HepG2 (cell line): Measurements from ENCODE around the gene SMYD1. TPM values are rescaled to one million over a fixed set of nuclear protein-coding genes. Genes with fewer than 3 reads are reported as not detected.

Source experiments
- CC2D1A ChIP-seq: sonication (generic); formaldehyde crosslinking; IDR thresholded peaks from 2 replicates; pipeline ENCODE4 v1.8.1; 2023; ENCODE audit warnings: mild to moderate bottlenecking, missing genetic modification reagents
- CCAR2 ChIP-seq: fragments of 200-400 bp; formaldehyde crosslinking; optimal IDR thresholded peaks from 2 replicates; pipeline ENCODE3; 2018; ENCODE audit warnings: low read depth, mild to moderate bottlenecking, low read length, moderate library complexity
- CHCHD3 ChIP-seq: sonication (generic); formaldehyde crosslinking; IDR thresholded peaks from 2 replicates; pipeline ENCODE4 v1.8.0; 2022; ENCODE audit warnings: mild to moderate bottlenecking, missing genetic modification reagents, moderate library complexity
- FOXM1 ChIP-seq: sonication (generic); formaldehyde crosslinking; IDR thresholded peaks from 2 replicates; pipeline ENCODE4 v1.5.0; 2020; ENCODE audit warnings: missing genetic modification reagents
- HOXA5 ChIP-seq: sonication (generic); formaldehyde crosslinking; IDR thresholded peaks from 2 replicates; pipeline ENCODE4 v1.4.0; 2020; ENCODE audit warnings: missing genetic modification reagents
- MXD4 ChIP-seq: IDR thresholded peaks from 2 replicates; pipeline ENCODE4 v1.6.1; 2016; ENCODE audit warnings: mild to moderate bottlenecking, missing biosample characterization, missing genetic modification reagents
- NFKBIZ ChIP-seq: IDR thresholded peaks from 2 replicates; pipeline ENCODE4 v1.6.1; 2018; ENCODE audit warnings: missing genetic modification reagents, missing compliant biosample characterization
- RORA ChIP-seq: sonication (generic); formaldehyde crosslinking; IDR thresholded peaks from 2 replicates; pipeline ENCODE4 v1.5.0; 2020; ENCODE audit warnings: mild to moderate bottlenecking, missing genetic modification reagents, moderate library complexity
- SALL1 ChIP-seq: sonication (generic); formaldehyde crosslinking; IDR thresholded peaks from 2 replicates; pipeline ENCODE4 v1.8.0; 2022; ENCODE audit warnings: mild to moderate bottlenecking, missing genetic modification reagents
- SETDB1 ChIP-seq: sonication (generic); formaldehyde crosslinking; IDR thresholded peaks from 2 replicates; pipeline ENCODE4 v1.5.1; 2020; ENCODE audit warnings: missing genetic modification reagents, mild to moderate bottlenecking, borderline replicate concordance
- STAT5B ChIP-seq: sonication (generic); formaldehyde crosslinking; IDR thresholded peaks from 2 replicates; pipeline ENCODE4 v1.4.0; 2020; ENCODE audit warnings: missing genetic modification reagents
- TARDBP ChIP-seq: sonication (generic); formaldehyde crosslinking; IDR thresholded peaks from 2 replicates; pipeline ENCODE4 v1.8.0; 2022; ENCODE audit warnings: mild to moderate bottlenecking, missing genetic modification reagents
- ZNF138 ChIP-seq: sonication (generic); formaldehyde crosslinking; IDR thresholded peaks from 2 replicates; pipeline ENCODE4 v1.5.0; 2020; ENCODE audit warnings: mild to moderate bottlenecking, low read depth, missing genetic modification reagents
- ZNF251 ChIP-seq: sonication (generic); formaldehyde crosslinking; IDR thresholded peaks from 2 replicates; pipeline ENCODE4 v1.9.0; 2021; ENCODE audit warnings: mild to moderate bottlenecking, missing genetic modification reagents
- ZNF563 ChIP-seq: sonication (generic); formaldehyde crosslinking; IDR thresholded peaks from 2 replicates; pipeline ENCODE4 v1.8.0; 2022; ENCODE audit warnings: mild to moderate bottlenecking, moderate library complexity, missing genetic modification reagents
- ZNF674 ChIP-seq: sonication (generic); formaldehyde crosslinking; IDR thresholded peaks from 2 replicates; pipeline ENCODE4 v1.5.0; 2020; ENCODE audit warnings: low read depth, mild to moderate bottlenecking, missing genetic modification reagents
- ZNF766 ChIP-seq: sonication (generic); formaldehyde crosslinking; IDR thresholded peaks from 2 replicates; pipeline ENCODE4 v1.5.0; 2020; ENCODE audit warnings: missing genetic modification reagents, borderline replicate concordance
- polyA plus RNA-seq, 8 experiments: library from polyadenylated mRNA; depleted of rRNA in 3 of 8; stranded (reverse) in 7 of 8; unstranded in 1 of 8; fragments of >200 nt; fragmentation: Illumina TruSeq in 4 of 8; extraction: Trizol in 4 of 8; gene quantifications; 2 replicates each; pipeline versions ENCODE4 v1.2.1 to v1.2.3, GENCODE V29; 2011 to 2016; ENCODE audit warnings: low read depth in 4 of 8, missing spikeins in 1 of 8, mixed read lengths in 1 of 8; ENCODE audit not compliant: insufficient read depth in 1 of 8
- total RNA-seq, 5 experiments: library from RNA; depleted of rRNA; stranded (reverse); fragments of >200 nt; fragmentation: Illumina TruSeq; extraction: Trizol; gene quantifications; 2 replicates each; pipeline ENCODE4 v1.2.3, GENCODE V29; 2016; ENCODE audit warnings: low read depth in 1 of 5
- TF ChIP-seq, protein P1 (sequence below): sonication (generic); formaldehyde crosslinking; IDR thresholded peaks from 2 replicates; pipeline ENCODE4 v1.4.0; 2020; ENCODE audit warnings: mild to moderate bottlenecking, missing genetic modification reagents
- TF ChIP-seq, protein P2 (sequence below): sonication (generic); formaldehyde crosslinking; IDR thresholded peaks from 2 replicates; pipeline ENCODE4 v1.4.0; 2020; ENCODE audit warnings: mild to moderate bottlenecking, low read depth, missing genetic modification reagents
- TF ChIP-seq, protein P3 (sequence below): sonication (generic); formaldehyde crosslinking; conservative IDR thresholded peaks from 2 replicates; pipeline ENCODE4 v1.4.0; 2020; ENCODE audit warnings: missing genetic modification reagents
- TF ChIP-seq, protein P4 (sequence below): sonication (generic); formaldehyde crosslinking; IDR thresholded peaks from 2 replicates; pipeline ENCODE4 v1.9.0; 2022; ENCODE audit warnings: missing genetic modification reagents, mild to moderate bottlenecking, borderline replicate concordance
- TF ChIP-seq, protein P5 (sequence below): sonication (generic); formaldehyde crosslinking; IDR thresholded peaks from 2 replicates; pipeline ENCODE4 v1.4.0; 2020; ENCODE audit warnings: mild to moderate bottlenecking, low read depth, missing genetic modification reagents

Gene SMYD1
- total and polyA plus RNA-seq, 2 of the 13 experiments (the other 11 are each of a cell fraction or from before 2014, with no cell fraction given) = not detected

DNA sequence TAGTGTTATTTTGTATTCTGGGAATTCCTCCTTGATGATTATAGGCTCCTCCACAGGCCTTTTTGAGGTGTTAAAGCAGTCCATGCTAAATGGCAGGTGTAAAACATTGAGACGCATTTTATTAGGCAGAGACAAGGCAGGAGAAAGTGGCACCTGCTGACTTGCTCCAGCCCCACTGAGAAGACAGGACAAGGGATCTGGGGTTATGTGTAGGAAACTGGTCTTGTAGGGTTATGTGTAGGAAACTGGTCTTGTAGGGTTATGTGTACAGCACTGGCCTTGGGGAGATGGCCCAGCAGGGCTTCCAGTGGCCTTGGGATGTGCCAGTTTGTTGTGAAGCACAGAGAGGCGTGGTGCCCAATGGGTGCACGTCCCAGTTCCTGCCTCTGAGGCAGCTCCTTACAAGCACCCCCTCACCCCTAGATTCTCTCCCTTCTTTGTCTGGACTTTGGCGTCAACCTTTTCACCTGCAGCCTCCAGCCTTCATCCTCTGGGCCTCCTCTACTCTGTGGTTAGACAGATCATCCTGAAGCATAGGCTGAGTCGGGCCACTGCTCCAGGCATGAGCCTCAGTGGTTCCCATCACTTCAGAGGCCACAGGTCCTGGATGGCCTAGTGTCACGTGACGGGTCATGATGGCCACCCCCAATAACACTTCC lies 61.2 kb downstream of the SMYD1 start (continued):
- TF ChIP-seq, protein P1, sequence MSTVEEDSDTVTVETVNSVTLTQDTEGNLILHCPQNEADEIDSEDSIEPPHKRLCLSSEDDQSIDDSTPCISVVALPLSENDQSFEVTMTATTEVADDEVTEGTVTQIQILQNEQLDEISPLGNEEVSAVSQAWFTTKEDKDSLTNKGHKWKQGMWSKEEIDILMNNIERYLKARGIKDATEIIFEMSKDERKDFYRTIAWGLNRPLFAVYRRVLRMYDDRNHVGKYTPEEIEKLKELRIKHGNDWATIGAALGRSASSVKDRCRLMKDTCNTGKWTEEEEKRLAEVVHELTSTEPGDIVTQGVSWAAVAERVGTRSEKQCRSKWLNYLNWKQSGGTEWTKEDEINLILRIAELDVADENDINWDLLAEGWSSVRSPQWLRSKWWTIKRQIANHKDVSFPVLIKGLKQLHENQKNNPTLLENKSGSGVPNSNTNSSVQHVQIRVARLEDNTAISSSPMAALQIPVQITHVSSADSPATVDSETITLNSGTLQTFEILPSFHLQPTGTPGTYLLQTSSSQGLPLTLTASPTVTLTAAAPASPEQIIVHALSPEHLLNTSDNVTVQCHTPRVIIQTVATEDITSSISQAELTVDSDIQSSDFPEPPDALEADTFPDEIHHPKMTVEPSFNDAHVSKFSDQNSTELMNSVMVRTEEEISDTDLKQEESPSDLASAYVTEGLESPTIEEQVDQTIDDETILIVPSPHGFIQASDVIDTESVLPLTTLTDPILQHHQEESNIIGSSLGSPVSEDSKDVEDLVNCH (CRISPR knock-in tag) = no peak
- TF ChIP-seq CCAR2 (peak; percentile 23), ZNF766 (CRISPR knock-in tag) (no peak), TARDBP (CRISPR knock-in tag) (no peak), ZNF251 (CRISPR knock-in tag) (no peak), CHCHD3 (CRISPR knock-in tag) (no peak), MXD4 (CRISPR knock-in tag) (no peak), FOXM1 (CRISPR knock-in tag) (no peak), RORA (CRISPR knock-in tag) (no peak), CC2D1A (CRISPR knock-in tag) (no peak), STAT5B (CRISPR knock-in tag) (no peak), ZNF563 (CRISPR knock-in tag) (no peak; the same call in 1 of the 2 replicates), SETDB1 (no peak), NFKBIZ (CRISPR knock-in tag) (no peak), ZNF138 (CRISPR knock-in tag) (no peak), HOXA5 (CRISPR knock-in tag) (no peak), ZNF674 (CRISPR knock-in tag) (no peak), SALL1 (CRISPR knock-in tag) (peak; percentile 51)
- TF ChIP-seq, protein P2, sequence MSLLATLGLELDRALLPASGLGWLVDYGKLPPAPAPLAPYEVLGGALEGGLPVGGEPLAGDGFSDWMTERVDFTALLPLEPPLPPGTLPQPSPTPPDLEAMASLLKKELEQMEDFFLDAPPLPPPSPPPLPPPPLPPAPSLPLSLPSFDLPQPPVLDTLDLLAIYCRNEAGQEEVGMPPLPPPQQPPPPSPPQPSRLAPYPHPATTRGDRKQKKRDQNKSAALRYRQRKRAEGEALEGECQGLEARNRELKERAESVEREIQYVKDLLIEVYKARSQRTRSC (CRISPR knock-in tag) = no peak
- TF ChIP-seq, protein P3, sequence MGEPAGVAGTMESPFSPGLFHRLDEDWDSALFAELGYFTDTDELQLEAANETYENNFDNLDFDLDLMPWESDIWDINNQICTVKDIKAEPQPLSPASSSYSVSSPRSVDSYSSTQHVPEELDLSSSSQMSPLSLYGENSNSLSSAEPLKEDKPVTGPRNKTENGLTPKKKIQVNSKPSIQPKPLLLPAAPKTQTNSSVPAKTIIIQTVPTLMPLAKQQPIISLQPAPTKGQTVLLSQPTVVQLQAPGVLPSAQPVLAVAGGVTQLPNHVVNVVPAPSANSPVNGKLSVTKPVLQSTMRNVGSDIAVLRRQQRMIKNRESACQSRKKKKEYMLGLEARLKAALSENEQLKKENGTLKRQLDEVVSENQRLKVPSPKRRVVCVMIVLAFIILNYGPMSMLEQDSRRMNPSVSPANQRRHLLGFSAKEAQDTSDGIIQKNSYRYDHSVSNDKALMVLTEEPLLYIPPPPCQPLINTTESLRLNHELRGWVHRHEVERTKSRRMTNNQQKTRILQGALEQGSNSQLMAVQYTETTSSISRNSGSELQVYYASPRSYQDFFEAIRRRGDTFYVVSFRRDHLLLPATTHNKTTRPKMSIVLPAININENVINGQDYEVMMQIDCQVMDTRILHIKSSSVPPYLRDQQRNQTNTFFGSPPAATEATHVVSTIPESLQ = no peak; the same call in 1 of the 2 replicates
- TF ChIP-seq, protein P4, sequence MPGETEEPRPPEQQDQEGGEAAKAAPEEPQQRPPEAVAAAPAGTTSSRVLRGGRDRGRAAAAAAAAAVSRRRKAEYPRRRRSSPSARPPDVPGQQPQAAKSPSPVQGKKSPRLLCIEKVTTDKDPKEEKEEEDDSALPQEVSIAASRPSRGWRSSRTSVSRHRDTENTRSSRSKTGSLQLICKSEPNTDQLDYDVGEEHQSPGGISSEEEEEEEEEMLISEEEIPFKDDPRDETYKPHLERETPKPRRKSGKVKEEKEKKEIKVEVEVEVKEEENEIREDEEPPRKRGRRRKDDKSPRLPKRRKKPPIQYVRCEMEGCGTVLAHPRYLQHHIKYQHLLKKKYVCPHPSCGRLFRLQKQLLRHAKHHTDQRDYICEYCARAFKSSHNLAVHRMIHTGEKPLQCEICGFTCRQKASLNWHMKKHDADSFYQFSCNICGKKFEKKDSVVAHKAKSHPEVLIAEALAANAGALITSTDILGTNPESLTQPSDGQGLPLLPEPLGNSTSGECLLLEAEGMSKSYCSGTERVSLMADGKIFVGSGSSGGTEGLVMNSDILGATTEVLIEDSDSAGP = no peak; the same call in 1 of the 2 replicates
- TF ChIP-seq, protein P5, sequence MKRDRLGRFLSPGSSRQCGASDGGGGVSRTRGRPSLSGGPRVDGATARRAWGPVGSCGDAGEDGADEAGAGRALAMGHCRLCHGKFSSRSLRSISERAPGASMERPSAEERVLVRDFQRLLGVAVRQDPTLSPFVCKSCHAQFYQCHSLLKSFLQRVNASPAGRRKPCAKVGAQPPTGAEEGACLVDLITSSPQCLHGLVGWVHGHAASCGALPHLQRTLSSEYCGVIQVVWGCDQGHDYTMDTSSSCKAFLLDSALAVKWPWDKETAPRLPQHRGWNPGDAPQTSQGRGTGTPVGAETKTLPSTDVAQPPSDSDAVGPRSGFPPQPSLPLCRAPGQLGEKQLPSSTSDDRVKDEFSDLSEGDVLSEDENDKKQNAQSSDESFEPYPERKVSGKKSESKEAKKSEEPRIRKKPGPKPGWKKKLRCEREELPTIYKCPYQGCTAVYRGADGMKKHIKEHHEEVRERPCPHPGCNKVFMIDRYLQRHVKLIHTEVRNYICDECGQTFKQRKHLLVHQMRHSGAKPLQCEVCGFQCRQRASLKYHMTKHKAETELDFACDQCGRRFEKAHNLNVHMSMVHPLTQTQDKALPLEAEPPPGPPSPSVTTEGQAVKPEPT (CRISPR knock-in tag) = no peak
